GM23338 (cell line): ENCODE data around the gene ZFP28. TPM values are rescaled to one million over a fixed set of nuclear protein-coding genes. Genes with fewer than 3 reads are reported as not detected.

ENCODE experiments used
- ATAC-seq: fragments of 200-7000 bp; cut with Tn5 transposase; 3 replicates; pipeline ENCODE4 v1.9.1; 2020
- DNase-seq: peaks from one replicate; pipeline ENCODE4 v3.0.0-alpha.2; 2015; ENCODE audit warnings: low spot score
- H2AFZ ChIP-seq: fragments of 200-600 bp; sonication (generic); 2 replicates; pipeline ENCODE4 v1.8.0; 2016; ENCODE audit warnings: antibody characterized with exemption, mild to moderate bottlenecking, moderate library complexity
- H3F3A ChIP-seq: fragments of 200-600 bp; sonication (generic); replicated peaks from 2 replicates; pipeline ENCODE4 v1.8.0; 2017; ENCODE audit warnings: antibody characterized with exemption, mixed run types, low read depth
- H3K27ac ChIP-seq: fragments of 200-600 bp; sonication (generic); 2 replicates; pipeline ENCODE4 v1.6.1; 2016; ENCODE audit warnings: low read depth
- H3K27me3 ChIP-seq: fragments of 200-600 bp; sonication (generic); 2 replicates; pipeline ENCODE4 v1.8.0; 2016; ENCODE audit warnings: mild to moderate bottlenecking, mixed run types, moderate library complexity; ENCODE audit not compliant: insufficient read depth
- H3K36me3 ChIP-seq: fragments of 200-600 bp; sonication (generic); 2 replicates; pipeline ENCODE4 v1.8.0; 2016; ENCODE audit warnings: mild to moderate bottlenecking; ENCODE audit not compliant: insufficient read depth
- H3K4me1 ChIP-seq: fragments of 200-600 bp; sonication (generic); 2 replicates; pipeline ENCODE4 v1.8.0; 2016; ENCODE audit warnings: mild to moderate bottlenecking, moderate library complexity; ENCODE audit not compliant: insufficient read depth
- H3K4me2 ChIP-seq: fragments of 200-600 bp; sonication (generic); 2 replicates; pipeline ENCODE4 v1.7.1; 2017; ENCODE audit warnings: mixed run types
- H3K4me3 ChIP-seq: fragments of 200-600 bp; sonication (generic); 2 replicates; pipeline ENCODE4 v1.6.1; 2016; ENCODE audit warnings: mixed run types
- H3K79me2 ChIP-seq: fragments of 200-600 bp; sonication (generic); replicated peaks from 2 replicates; pipeline ENCODE4 v1.8.0; 2017; ENCODE audit warnings: mild to moderate bottlenecking; ENCODE audit not compliant: insufficient read depth
- H3K9me2 ChIP-seq: fragments of 200-600 bp; sonication (generic); 2 replicates; pipeline ENCODE4 v1.8.0; 2017; ENCODE audit not compliant: insufficient read depth
- H4K20me1 ChIP-seq: fragments of 200-600 bp; sonication (generic); replicated peaks from 2 replicates; pipeline ENCODE4 v1.8.0; 2017; ENCODE audit warnings: mild to moderate bottlenecking; ENCODE audit not compliant: insufficient read depth
- H3K27ac Mint-ChIP-seq: 2 replicates; pipeline ENCODE4 v1.8.0; 2020; ENCODE audit warnings: inconsistent platforms, mild to moderate bottlenecking, moderate library complexity, mixed read lengths
- H3K27me3 Mint-ChIP-seq: 3 replicates; pipeline ENCODE4 v1.8.0; 2022; ENCODE audit warnings: low read depth, mild to moderate bottlenecking, moderate library complexity, mixed read lengths, inconsistent platforms; ENCODE audit not compliant: insufficient read depth, poor library complexity
- H3K36me3 Mint-ChIP-seq: 3 replicates; pipeline ENCODE4 v1.8.0; 2021; ENCODE audit warnings: low read depth, mild to moderate bottlenecking, inconsistent platforms, moderate library complexity, mixed read lengths
- H3K4me1 Mint-ChIP-seq: 3 replicates; pipeline ENCODE4 v1.8.0; 2020; ENCODE audit warnings: mild to moderate bottlenecking, inconsistent platforms, mixed read lengths
- H3K4me3 Mint-ChIP-seq: 3 replicates; pipeline ENCODE4 v1.8.0; 2021; ENCODE audit warnings: moderate library complexity, mild to moderate bottlenecking, inconsistent platforms, mixed read lengths
- H3K9me3 Mint-ChIP-seq: 3 replicates; pipeline ENCODE4 v1.8.0; 2020; ENCODE audit warnings: moderate library complexity, mild to moderate bottlenecking, inconsistent platforms, mixed read lengths
- CREB1 ChIP-seq: fragments of 250-450 bp; sonication (Bioruptor Pico); IDR thresholded peaks from 2 replicates; pipeline ENCODE4 v1.5.0; 2020; ENCODE audit warnings: low read depth, mild to moderate bottlenecking, moderate library complexity
- EZH2phosphoT487 ChIP-seq: fragments of 200-600 bp; sonication (generic); IDR thresholded peaks from one replicate; pipeline ENCODE4 v1.8.1; 2018; ENCODE audit warnings: antibody characterized with exemption; ENCODE audit not compliant: unreplicated experiment
- JUNB ChIP-seq: IDR thresholded peaks from one replicate; pipeline ENCODE4 v1.6.1; 2016; ENCODE audit warnings: antibody characterized with exemption; ENCODE audit not compliant: unreplicated experiment
- STAT1 ChIP-seq: IDR thresholded peaks from one replicate; pipeline ENCODE4 v1.6.1; 2016; ENCODE audit warnings: antibody characterized with exemption; ENCODE audit not compliant: unreplicated experiment
- ZNF114 ChIP-seq: fragments of 250-450 bp; sonication (Bioruptor Pico); IDR thresholded peaks from 2 replicates; pipeline ENCODE4 v1.5.0; 2020; ENCODE audit warnings: mild to moderate bottlenecking, moderate library complexity
- ZNF331 ChIP-seq: fragments of 250-450 bp; sonication (Bioruptor Pico); IDR thresholded peaks from 2 replicates; pipeline ENCODE4 v1.5.0; 2020; ENCODE audit warnings: low read depth, mild to moderate bottlenecking, moderate library complexity
- polyA plus RNA-seq: library from polyadenylated mRNA; unstranded; fragments of >200 nt; fragmentation: Nextera tagmentation; extraction: Ambion mirVana; gene quantifications from 2 replicates; pipeline ENCODE4 v1.2.1, GENCODE V29; 2016
- total RNA-seq: library from RNA; depleted of rRNA; stranded (reverse); fragments of >200 nt; shearing (Covaris generic); gene quantifications from 2 replicates; pipeline ENCODE4 v1.2.3, GENCODE V29; 2014
- TF ChIP-seq, protein P1 (sequence below), 2 experiments: fragments of 200-600 bp in 1 of 2; sonication (generic) in 1 of 2; conservative IDR thresholded peaks; 2 replicates each; pipeline versions ENCODE4 v1.5.1 to v1.6.1; 2016 to 2017; ENCODE audit warnings: antibody characterized with exemption in 2 of 2, low read depth in 2 of 2, mild to moderate bottlenecking in 2 of 2, moderate library complexity in 1 of 2
- TF ChIP-seq, protein P2 (sequence below): IDR thresholded peaks from one replicate; pipeline ENCODE4 v1.6.1; 2018; ENCODE audit warnings: antibody characterized with exemption; ENCODE audit not compliant: unreplicated experiment
- TF ChIP-seq, protein P3 (sequence below): fragments of 250-450 bp; sonication (Bioruptor Pico); IDR thresholded peaks from 2 replicates; pipeline ENCODE4 v1.5.0; 2020; ENCODE audit warnings: mild to moderate bottlenecking, moderate library complexity

ZFP28 gene
- total and polyA plus RNA-seq, 2 experiments from 2014 or later = 3.0 to 7.9 TPM

DNA sequence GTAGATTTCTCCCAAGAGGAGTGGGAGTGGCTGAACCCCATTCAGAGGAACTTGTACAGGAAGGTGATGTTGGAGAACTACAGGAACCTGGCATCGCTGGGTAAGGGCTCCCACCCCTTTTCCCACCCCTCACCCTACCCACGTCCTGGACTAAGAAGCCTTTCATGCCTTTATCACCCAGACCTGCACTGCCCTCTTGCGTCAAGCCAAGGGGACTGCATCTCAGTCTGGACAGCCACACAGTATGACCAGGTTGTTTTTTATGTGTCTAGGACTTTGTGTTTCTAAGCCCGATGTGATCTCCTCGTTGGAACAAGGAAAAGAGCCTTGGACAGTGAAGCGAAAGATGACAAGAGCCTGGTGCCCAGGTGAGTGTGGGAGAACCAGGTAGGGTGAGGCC is 8.8 kb downstream of the ZFP28 start:
- H3K9me2 ChIP-seq = no peaks in the 10 kb centered on the region
- Mint-ChIP-seq H3K36me3 (peaks cover 75% of the 10 kb centered on the region), H3K4me3 (no peak overlapping the region), H3K27ac (no peak overlapping the region), H3K27me3 (peaks cover 2% of the 10 kb centered on the region), H3K4me1 (no peaks in the 10 kb centered on the region), H3K9me3 (peaks cover 70% of the 10 kb centered on the region)
- peak; percentile 77 for DNase-seq
- H3F3A ChIP-seq = no peaks in the 10 kb centered on the region
- H3K4me2 ChIP-seq = no peak overlapping the region
- H3K4me1 ChIP-seq = no peaks in the 10 kb centered on the region
- no peak overlapping the region for H2AFZ ChIP-seq
- no peak overlapping the region for H3K4me3 ChIP-seq
- ATAC-seq = peak; percentile 67
- H3K36me3 ChIP-seq = peaks cover 7% of the 10 kb centered on the region
- TF ChIP-seq, protein P1, sequence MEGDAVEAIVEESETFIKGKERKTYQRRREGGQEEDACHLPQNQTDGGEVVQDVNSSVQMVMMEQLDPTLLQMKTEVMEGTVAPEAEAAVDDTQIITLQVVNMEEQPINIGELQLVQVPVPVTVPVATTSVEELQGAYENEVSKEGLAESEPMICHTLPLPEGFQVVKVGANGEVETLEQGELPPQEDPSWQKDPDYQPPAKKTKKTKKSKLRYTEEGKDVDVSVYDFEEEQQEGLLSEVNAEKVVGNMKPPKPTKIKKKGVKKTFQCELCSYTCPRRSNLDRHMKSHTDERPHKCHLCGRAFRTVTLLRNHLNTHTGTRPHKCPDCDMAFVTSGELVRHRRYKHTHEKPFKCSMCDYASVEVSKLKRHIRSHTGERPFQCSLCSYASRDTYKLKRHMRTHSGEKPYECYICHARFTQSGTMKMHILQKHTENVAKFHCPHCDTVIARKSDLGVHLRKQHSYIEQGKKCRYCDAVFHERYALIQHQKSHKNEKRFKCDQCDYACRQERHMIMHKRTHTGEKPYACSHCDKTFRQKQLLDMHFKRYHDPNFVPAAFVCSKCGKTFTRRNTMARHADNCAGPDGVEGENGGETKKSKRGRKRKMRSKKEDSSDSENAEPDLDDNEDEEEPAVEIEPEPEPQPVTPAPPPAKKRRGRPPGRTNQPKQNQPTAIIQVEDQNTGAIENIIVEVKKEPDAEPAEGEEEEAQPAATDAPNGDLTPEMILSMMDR (conservative IDR thresholded peaks at IDR 0.05; ENCODE audit: low read depth in 2 of 2) = peak; percentile 76 to 88
- no peak for TF ChIP-seq JUNB
- H3K79me2 ChIP-seq = no peaks in the 10 kb centered on the region
- H3K27me3 ChIP-seq = no peaks in the 10 kb centered on the region
- H4K20me1 ChIP-seq = no peaks in the 10 kb centered on the region
- no peak overlapping the region for H3K27ac ChIP-seq

DNA sequence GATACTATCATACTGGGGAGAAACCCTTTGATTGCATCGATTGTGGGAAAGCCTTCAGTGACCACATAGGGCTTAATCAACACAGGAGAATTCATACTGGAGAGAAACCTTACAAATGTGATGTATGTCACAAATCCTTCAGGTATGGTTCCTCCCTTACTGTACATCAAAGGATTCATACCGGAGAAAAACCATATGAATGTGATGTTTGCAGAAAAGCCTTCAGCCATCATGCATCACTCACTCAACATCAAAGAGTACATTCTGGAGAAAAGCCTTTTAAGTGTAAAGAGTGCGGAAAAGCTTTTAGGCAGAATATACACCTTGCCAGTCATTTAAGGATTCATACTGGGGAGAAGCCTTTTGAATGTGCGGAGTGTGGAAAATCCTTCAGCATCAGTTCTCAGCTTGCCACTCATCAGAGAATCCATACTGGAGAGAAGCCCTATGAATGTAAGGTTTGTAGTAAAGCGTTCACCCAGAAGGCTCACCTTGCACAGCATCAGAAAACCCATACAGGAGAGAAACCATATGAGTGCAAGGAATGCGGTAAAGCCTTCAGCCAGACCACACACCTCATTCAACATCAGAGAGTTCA is 15.6 kb downstream of the ZFP28 start:
- Histone ChIP-seq H3K4me2 (no peak overlapping the region), H3K79me2 (no peaks in the 10 kb centered on the region), H4K20me1 (no peaks in the 10 kb centered on the region), H3F3A (no peaks in the 10 kb centered on the region), H3K27ac (no peak overlapping the region), H3K36me3 (peaks cover 31% of the 10 kb centered on the region), H2AFZ (no peak overlapping the region), H3K9me2 (0 out of 2 replicates have a peak, but pooled peaks cover 4% of the 10 kb centered on the region), H3K4me1 (0 out of 2 replicates have a peak, but pooled peaks cover 3% of the 10 kb centered on the region), H3K27me3 (no peaks in the 10 kb centered on the region), H3K4me3 (no peak overlapping the region)
- ATAC-seq (no peak), DNase-seq (no peak)
- Mint-ChIP-seq H3K9me3 (peaks cover 81% of the 10 kb centered on the region), H3K4me3 (no peak overlapping the region), H3K36me3 (peaks cover 69% of the 10 kb centered on the region), H3K27me3 (no peaks in the 10 kb centered on the region), H3K4me1 (no peaks in the 10 kb centered on the region), H3K27ac (no peak overlapping the region)
- no peak for TF ChIP-seq ZNF331 (CRISPR knock-in tag)
- TF ChIP-seq, protein P2, sequence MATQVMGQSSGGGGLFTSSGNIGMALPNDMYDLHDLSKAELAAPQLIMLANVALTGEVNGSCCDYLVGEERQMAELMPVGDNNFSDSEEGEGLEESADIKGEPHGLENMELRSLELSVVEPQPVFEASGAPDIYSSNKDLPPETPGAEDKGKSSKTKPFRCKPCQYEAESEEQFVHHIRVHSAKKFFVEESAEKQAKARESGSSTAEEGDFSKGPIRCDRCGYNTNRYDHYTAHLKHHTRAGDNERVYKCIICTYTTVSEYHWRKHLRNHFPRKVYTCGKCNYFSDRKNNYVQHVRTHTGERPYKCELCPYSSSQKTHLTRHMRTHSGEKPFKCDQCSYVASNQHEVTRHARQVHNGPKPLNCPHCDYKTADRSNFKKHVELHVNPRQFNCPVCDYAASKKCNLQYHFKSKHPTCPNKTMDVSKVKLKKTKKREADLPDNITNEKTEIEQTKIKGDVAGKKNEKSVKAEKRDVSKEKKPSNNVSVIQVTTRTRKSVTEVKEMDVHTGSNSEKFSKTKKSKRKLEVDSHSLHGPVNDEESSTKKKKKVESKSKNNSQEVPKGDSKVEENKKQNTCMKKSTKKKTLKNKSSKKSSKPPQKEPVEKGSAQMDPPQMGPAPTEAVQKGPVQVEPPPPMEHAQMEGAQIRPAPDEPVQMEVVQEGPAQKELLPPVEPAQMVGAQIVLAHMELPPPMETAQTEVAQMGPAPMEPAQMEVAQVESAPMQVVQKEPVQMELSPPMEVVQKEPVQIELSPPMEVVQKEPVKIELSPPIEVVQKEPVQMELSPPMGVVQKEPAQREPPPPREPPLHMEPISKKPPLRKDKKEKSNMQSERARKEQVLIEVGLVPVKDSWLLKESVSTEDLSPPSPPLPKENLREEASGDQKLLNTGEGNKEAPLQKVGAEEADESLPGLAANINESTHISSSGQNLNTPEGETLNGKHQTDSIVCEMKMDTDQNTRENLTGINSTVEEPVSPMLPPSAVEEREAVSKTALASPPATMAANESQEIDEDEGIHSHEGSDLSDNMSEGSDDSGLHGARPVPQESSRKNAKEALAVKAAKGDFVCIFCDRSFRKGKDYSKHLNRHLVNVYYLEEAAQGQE = no peak
- TF ChIP-seq CREB1 (CRISPR knock-in tag) = no peak
- no peak for TF ChIP-seq EZH2phosphoT487
- TF ChIP-seq, protein P3, sequence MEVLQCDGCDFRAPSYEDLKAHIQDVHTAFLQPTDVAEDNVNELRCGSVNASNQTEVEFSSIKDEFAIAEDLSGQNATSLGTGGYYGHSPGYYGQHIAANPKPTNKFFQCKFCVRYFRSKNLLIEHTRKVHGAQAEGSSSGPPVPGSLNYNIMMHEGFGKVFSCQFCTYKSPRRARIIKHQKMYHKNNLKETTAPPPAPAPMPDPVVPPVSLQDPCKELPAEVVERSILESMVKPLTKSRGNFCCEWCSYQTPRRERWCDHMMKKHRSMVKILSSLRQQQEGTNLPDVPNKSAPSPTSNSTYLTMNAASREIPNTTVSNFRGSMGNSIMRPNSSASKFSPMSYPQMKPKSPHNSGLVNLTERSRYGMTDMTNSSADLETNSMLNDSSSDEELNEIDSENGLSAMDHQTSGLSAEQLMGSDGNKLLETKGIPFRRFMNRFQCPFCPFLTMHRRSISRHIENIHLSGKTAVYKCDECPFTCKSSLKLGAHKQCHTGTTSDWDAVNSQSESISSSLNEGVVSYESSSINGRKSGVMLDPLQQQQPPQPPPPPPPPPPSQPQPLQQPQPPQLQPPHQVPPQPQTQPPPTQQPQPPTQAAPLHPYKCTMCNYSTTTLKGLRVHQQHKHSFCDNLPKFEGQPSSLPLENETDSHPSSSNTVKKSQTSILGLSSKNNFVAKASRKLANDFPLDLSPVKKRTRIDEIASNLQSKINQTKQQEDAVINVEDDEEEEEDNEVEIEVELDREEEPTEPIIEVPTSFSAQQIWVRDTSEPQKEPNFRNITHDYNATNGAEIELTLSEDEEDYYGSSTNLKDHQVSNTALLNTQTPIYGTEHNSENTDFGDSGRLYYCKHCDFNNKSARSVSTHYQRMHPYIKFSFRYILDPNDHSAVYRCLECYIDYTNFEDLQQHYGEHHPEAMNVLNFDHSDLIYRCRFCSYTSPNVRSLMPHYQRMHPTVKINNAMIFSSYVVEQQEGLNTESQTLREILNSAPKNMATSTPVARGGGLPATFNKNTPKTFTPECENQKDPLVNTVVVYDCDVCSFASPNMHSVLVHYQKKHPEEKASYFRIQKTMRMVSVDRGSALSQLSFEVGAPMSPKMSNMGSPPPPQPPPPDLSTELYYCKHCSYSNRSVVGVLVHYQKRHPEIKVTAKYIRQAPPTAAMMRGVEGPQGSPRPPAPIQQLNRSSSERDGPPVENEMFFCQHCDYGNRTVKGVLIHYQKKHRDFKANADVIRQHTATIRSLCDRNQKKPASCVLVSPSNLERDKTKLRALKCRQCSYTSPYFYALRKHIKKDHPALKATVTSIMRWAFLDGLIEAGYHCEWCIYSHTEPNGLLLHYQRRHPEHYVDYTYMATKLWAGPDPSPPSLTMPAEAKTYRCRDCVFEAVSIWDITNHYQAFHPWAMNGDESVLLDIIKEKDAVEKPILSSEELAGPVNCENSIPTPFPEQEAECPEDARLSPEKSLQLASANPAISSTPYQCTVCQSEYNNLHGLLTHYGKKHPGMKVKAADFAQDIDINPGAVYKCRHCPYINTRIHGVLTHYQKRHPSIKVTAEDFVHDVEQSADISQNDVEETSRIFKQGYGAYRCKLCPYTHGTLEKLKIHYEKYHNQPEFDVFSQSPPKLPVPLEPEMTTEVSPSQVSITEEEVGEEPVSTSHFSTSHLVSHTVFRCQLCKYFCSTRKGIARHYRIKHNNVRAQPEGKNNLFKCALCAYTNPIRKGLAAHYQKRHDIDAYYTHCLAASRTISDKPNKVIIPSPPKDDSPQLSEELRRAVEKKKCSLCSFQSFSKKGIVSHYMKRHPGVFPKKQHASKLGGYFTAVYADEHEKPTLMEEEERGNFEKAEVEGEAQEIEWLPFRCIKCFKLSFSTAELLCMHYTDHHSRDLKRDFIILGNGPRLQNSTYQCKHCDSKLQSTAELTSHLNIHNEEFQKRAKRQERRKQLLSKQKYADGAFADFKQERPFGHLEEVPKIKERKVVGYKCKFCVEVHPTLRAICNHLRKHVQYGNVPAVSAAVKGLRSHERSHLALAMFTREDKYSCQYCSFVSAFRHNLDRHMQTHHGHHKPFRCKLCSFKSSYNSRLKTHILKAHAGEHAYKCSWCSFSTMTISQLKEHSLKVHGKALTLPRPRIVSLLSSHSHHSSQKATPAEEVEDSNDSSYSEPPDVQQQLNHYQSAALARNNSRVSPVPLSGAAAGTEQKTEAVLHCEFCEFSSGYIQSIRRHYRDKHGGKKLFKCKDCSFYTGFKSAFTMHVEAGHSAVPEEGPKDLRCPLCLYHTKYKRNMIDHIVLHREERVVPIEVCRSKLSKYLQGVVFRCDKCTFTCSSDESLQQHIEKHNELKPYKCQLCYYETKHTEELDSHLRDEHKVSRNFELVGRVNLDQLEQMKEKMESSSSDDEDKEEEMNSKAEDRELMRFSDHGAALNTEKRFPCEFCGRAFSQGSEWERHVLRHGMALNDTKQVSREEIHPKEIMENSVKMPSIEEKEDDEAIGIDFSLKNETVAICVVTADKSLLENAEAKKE (CRISPR knock-in tag) = no peak
- TF ChIP-seq ZNF114 (CRISPR knock-in tag) = no peak
- no peak for TF ChIP-seq STAT1
